Parathyroid adenoma (tissue), 2 donors: ENCODE data around the gene PSAT1.

ENCODE experiments used
- H2AFZ ChIP-seq: fragments of 300-600 bp; sonication (generic); one replicate; pipeline ENCODE4 v1.7.0; 2017; ENCODE audit warnings: antibody characterized with exemption, mild to moderate bottlenecking
- H3K27ac ChIP-seq: fragments of 300-600 bp; sonication (generic); one replicate; pipeline ENCODE4 v1.7.0; 2017
- H3K27me3 ChIP-seq: fragments of 300-600 bp; sonication (generic); one replicate; pipeline ENCODE4 v1.7.0; 2017; ENCODE audit warnings: low read length; ENCODE audit not compliant: control insufficient read depth, insufficient read depth
- H3K36me3 ChIP-seq: fragments of 300-600 bp; sonication (generic); one replicate; pipeline ENCODE4 v1.7.0; 2017; ENCODE audit warnings: low read length; ENCODE audit not compliant: control insufficient read depth, insufficient read depth
- H3K4me1 ChIP-seq: fragments of 300-600 bp; sonication (generic); one replicate; pipeline ENCODE4 v1.7.0; 2017; ENCODE audit warnings: control low read depth
- H3K4me2 ChIP-seq: fragments of 300-600 bp; sonication (generic); one replicate; pipeline ENCODE4 v1.7.0; 2017; ENCODE audit warnings: low read length
- H3K4me3 ChIP-seq: fragments of 300-600 bp; sonication (generic); one replicate; pipeline ENCODE4 v1.7.0; 2017; ENCODE audit warnings: low read depth, low read length
- H3K79me2 ChIP-seq: fragments of 300-600 bp; sonication (generic); one replicate; pipeline ENCODE4 v1.7.0; 2017; ENCODE audit warnings: control low read depth
- H3K9ac ChIP-seq: fragments of 300-600 bp; sonication (generic); one replicate; pipeline ENCODE4 v1.7.0; 2017; ENCODE audit warnings: mild to moderate bottlenecking
- H3K9me3 ChIP-seq: fragments of 300-600 bp; sonication (generic); one replicate; pipeline ENCODE4 v1.7.0; 2017; ENCODE audit warnings: low read length; ENCODE audit not compliant: control insufficient read depth
- TF ChIP-seq, protein P1 (sequence below): fragments of 300-600 bp; sonication (generic); IDR thresholded peaks from one replicate; pipeline ENCODE4 v1.7.0; 2017; ENCODE audit warnings: antibody characterized with exemption, mild to moderate bottlenecking
- donor health status: primary hyperparathyroidism.

PSAT1 gene

DNA sequence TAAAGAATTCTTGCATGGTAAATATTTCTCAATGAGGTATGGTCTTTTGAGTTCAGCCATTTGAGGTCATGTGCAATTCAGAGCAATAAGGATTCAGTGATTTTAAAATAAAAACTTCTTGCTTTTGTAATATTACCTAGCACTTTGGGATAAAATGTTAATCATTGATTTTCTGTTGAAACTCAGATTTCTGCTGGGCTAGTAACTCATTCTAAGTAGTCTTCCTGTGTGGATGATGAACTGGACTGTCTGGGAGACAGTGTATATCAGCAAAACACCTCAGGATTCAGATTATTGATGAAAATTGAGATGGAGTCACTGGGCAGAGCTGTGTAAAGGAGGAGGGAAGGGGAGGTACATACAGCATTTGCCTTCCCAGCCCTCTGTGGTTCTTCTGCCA lies 10.8 kb upstream of the PSAT1 start:
- no peak overlapping the region for H3K4me3 ChIP-seq
- no peaks in the 10 kb centered on the region for H3K36me3 ChIP-seq
- TF ChIP-seq, protein P1, sequence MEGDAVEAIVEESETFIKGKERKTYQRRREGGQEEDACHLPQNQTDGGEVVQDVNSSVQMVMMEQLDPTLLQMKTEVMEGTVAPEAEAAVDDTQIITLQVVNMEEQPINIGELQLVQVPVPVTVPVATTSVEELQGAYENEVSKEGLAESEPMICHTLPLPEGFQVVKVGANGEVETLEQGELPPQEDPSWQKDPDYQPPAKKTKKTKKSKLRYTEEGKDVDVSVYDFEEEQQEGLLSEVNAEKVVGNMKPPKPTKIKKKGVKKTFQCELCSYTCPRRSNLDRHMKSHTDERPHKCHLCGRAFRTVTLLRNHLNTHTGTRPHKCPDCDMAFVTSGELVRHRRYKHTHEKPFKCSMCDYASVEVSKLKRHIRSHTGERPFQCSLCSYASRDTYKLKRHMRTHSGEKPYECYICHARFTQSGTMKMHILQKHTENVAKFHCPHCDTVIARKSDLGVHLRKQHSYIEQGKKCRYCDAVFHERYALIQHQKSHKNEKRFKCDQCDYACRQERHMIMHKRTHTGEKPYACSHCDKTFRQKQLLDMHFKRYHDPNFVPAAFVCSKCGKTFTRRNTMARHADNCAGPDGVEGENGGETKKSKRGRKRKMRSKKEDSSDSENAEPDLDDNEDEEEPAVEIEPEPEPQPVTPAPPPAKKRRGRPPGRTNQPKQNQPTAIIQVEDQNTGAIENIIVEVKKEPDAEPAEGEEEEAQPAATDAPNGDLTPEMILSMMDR = no peak
- H2AFZ ChIP-seq = no peak overlapping the region
- H3K27me3 ChIP-seq = no peaks in the 10 kb centered on the region
- no peak overlapping the region for H3K4me2 ChIP-seq
- no peak overlapping the region for H3K27ac ChIP-seq
- no peak overlapping the region for H3K9ac ChIP-seq
- no peaks in the 10 kb centered on the region for H3K4me1 ChIP-seq
- H3K9me3 ChIP-seq = no peaks in the 10 kb centered on the region
- H3K79me2 ChIP-seq = no peaks in the 10 kb centered on the region

GRCh38 chr9:78286946-78287388 lies 10.0 kb upstream of the PSAT1 start:
- TF ChIP-seq, protein P1 = no peak
- H2AFZ ChIP-seq = no peak overlapping the region
- H3K27me3 ChIP-seq = no peaks in the 10 kb centered on the region
- H3K27ac ChIP-seq = no peak overlapping the region
- H3K9ac ChIP-seq = no peak overlapping the region
- no peak overlapping the region for H3K4me3 ChIP-seq
- no peaks in the 10 kb centered on the region for H3K4me1 ChIP-seq
- no peaks in the 10 kb centered on the region for H3K9me3 ChIP-seq
- H3K36me3 ChIP-seq = no peaks in the 10 kb centered on the region
- H3K79me2 ChIP-seq = no peaks in the 10 kb centered on the region
- H3K4me2 ChIP-seq = no peak overlapping the region

- no peaks in the 10 kb centered on the region for H3K79me2 ChIP-seq
- no peak overlapping the region for H3K9ac ChIP-seq
- H3K4me2 ChIP-seq = no peak overlapping the region
- no peaks in the 10 kb centered on the region for H3K9me3 ChIP-seq
- H2AFZ ChIP-seq = no peak overlapping the region
- TF ChIP-seq, protein P1 = no peak
- no peaks in the 10 kb centered on the region for H3K4me1 ChIP-seq
- no peak overlapping the region for H3K4me3 ChIP-seq
- no peaks in the 10 kb centered on the region for H3K36me3 ChIP-seq
- H3K27me3 ChIP-seq = no peaks in the 10 kb centered on the region
- no peak overlapping the region for H3K27ac ChIP-seq
These were observed 8.6 kb upstream of the PSAT1 start for GRCh38 chr9:78288214-78288892.

GRCh38 chr9:78289474-78289873 lies 7.5 kb upstream of the PSAT1 start:
- TF ChIP-seq, protein P1 = no peak
- no peaks in the 10 kb centered on the region for H3K36me3 ChIP-seq
- H3K27ac ChIP-seq = no peak overlapping the region
- H2AFZ ChIP-seq = no peak overlapping the region
- H3K4me2 ChIP-seq = no peak overlapping the region
- H3K27me3 ChIP-seq = no peaks in the 10 kb centered on the region
- H3K4me3 ChIP-seq = no peak overlapping the region
- H3K79me2 ChIP-seq = no peaks in the 10 kb centered on the region
- H3K9ac ChIP-seq = no peak overlapping the region
- no peaks in the 10 kb centered on the region for H3K4me1 ChIP-seq
- H3K9me3 ChIP-seq = no peaks in the 10 kb centered on the region
